H9 (cell line): ENCODE measurements around the gene IL20RA. TPM values are rescaled to one million over a fixed set of nuclear protein-coding genes. Genes with fewer than 3 reads are reported as not detected.

Experiments used
- DNase-seq: peaks from one replicate; pipeline ENCODE4 v3.0.0-alpha.2; 2017
- H2AFZ ChIP-seq: one replicate; pipeline ENCODE4 v1.6.1; 2013; ENCODE audit warnings: mild to moderate bottlenecking, low read length, control low read depth, moderate library complexity
- H2AK5ac ChIP-seq: 2 replicates; pipeline ENCODE4 v1.6.1; 2013; ENCODE audit warnings: low read length, control low read depth, mixed read lengths; ENCODE audit not compliant: insufficient read length
- H2BK120ac ChIP-seq: one replicate; pipeline ENCODE4 v1.6.1; 2013; ENCODE audit warnings: low read depth, mild to moderate bottlenecking, low read length, control low read depth, inconsistent platforms; ENCODE audit not compliant: poor library complexity, severe bottlenecking
- H2BK12ac ChIP-seq: 2 replicates; pipeline ENCODE4 v1.6.1; 2013; ENCODE audit warnings: low read length, control low read depth, mixed read lengths, low read depth; ENCODE audit not compliant: insufficient read length
- H2BK15ac ChIP-seq: 2 replicates; pipeline ENCODE4 v1.6.1; 2013; ENCODE audit warnings: low read depth, low read length, control low read depth
- H2BK20ac ChIP-seq: one replicate; pipeline ENCODE4 v1.6.1; 2013; ENCODE audit warnings: low read depth, mild to moderate bottlenecking, low read length, control low read depth, inconsistent platforms; ENCODE audit not compliant: poor library complexity, severe bottlenecking
- H2BK5ac ChIP-seq: 2 replicates; pipeline ENCODE4 v1.6.1; 2013; ENCODE audit warnings: low read length, control low read depth, mixed read lengths; ENCODE audit not compliant: insufficient read length
- H3K14ac ChIP-seq: 2 replicates; pipeline ENCODE4 v1.6.1; 2013; ENCODE audit warnings: low read length, control low read depth; ENCODE audit not compliant: insufficient read depth
- H3K18ac ChIP-seq: 2 replicates; pipeline ENCODE4 v1.6.1; 2013; ENCODE audit warnings: low read depth, mild to moderate bottlenecking, mixed read lengths, low read length, control low read depth; ENCODE audit not compliant: insufficient read length
- H3K23ac ChIP-seq: 2 replicates; pipeline ENCODE4 v1.6.1; 2013; ENCODE audit warnings: low read length, control low read depth, mixed read lengths, low read depth; ENCODE audit not compliant: insufficient read length
- H3K23me2 ChIP-seq: 2 replicates; pipeline ENCODE4 v1.6.1; 2013; ENCODE audit warnings: low read depth, mild to moderate bottlenecking, mixed read lengths, low read length, control low read depth; ENCODE audit not compliant: insufficient read length, poor library complexity, severe bottlenecking
- H3K27ac ChIP-seq: 2 replicates; pipeline ENCODE4 v1.5.1; 2013; ENCODE audit warnings: low read length, control low read depth, mixed read lengths, low read depth; ENCODE audit not compliant: insufficient read length
- H3K27me3 ChIP-seq: 2 replicates; pipeline ENCODE4 v1.6.1; 2013; ENCODE audit warnings: low read length, control low read depth, inconsistent platforms; ENCODE audit not compliant: insufficient read depth
- H3K4ac ChIP-seq: 2 replicates; pipeline ENCODE4 v1.6.1; 2013; ENCODE audit warnings: low read depth, mild to moderate bottlenecking, control low read depth, inconsistent platforms, low read length, moderate library complexity
- H3K4me1 ChIP-seq: 2 replicates; pipeline ENCODE4 v1.6.1; 2013; ENCODE audit warnings: low read length, control low read depth, inconsistent platforms; ENCODE audit not compliant: insufficient read depth
- H3K4me2 ChIP-seq: 2 replicates; pipeline ENCODE4 v1.6.1; 2013; ENCODE audit warnings: low read length, control low read depth, mixed read lengths; ENCODE audit not compliant: insufficient read length, insufficient read depth
- H3K56ac ChIP-seq: 2 replicates; pipeline ENCODE4 v1.6.1; 2013; ENCODE audit warnings: low read depth, mild to moderate bottlenecking, mixed read lengths, low read length, control low read depth; ENCODE audit not compliant: insufficient read length
- H3K79me1 ChIP-seq: 2 replicates; pipeline ENCODE4 v1.6.1; 2013; ENCODE audit warnings: low read depth, mild to moderate bottlenecking, moderate library complexity, low read length, control low read depth, inconsistent platforms; ENCODE audit not compliant: insufficient read depth, poor library complexity, severe bottlenecking
- H3K79me2 ChIP-seq: 2 replicates; pipeline ENCODE4 v1.6.1; 2013; ENCODE audit warnings: low read length, control low read depth, inconsistent platforms; ENCODE audit not compliant: insufficient read depth
- H3K9ac ChIP-seq: 2 replicates; pipeline ENCODE4 v1.6.1; 2013; ENCODE audit warnings: low read length, control low read depth, mixed read lengths; ENCODE audit not compliant: insufficient read length; ENCODE audit errors: extremely low read depth
- H3K9me3 ChIP-seq: one replicate; pipeline ENCODE4 v1.6.1; 2013; ENCODE audit warnings: low read depth, low read length, inconsistent platforms; ENCODE audit not compliant: control insufficient read depth
- H3T11ph ChIP-seq: one replicate; pipeline ENCODE4 v1.6.1; 2013; ENCODE audit warnings: mild to moderate bottlenecking, low read length, control low read depth, inconsistent platforms
- H4K20me1 ChIP-seq: one replicate; pipeline ENCODE4 v1.6.1; 2013; ENCODE audit not compliant: control insufficient read depth, insufficient read length, insufficient read depth
- H4K5ac ChIP-seq: 2 replicates; pipeline ENCODE4 v1.6.1; 2013; ENCODE audit warnings: low read depth, mild to moderate bottlenecking, mixed read lengths, low read length, control low read depth; ENCODE audit not compliant: insufficient read length
- H4K8ac ChIP-seq: replicated peaks from 2 replicates; pipeline ENCODE4 v1.6.1; 2013; ENCODE audit warnings: low read length, control low read depth, mixed read lengths, low read depth; ENCODE audit not compliant: insufficient read length
- H4K91ac ChIP-seq: 2 replicates; pipeline ENCODE4 v1.6.1; 2013; ENCODE audit warnings: low read depth, mild to moderate bottlenecking, moderate library complexity, mixed read lengths, low read length, control low read depth; ENCODE audit not compliant: insufficient read length
- H3K27ac Mint-ChIP-seq, 3 experiments: 2 replicates in 2 of 3; 3 replicates in 1 of 3; pipeline ENCODE4 v1.8.0; 2020 to 2021; ENCODE audit warnings: mixed read lengths in 3 of 3, mild to moderate bottlenecking in 1 of 3, moderate library complexity in 1 of 3
- H3K27me3 Mint-ChIP-seq: 2 replicates; pipeline ENCODE4 v1.8.0; 2021; ENCODE audit warnings: low read depth, mild to moderate bottlenecking, moderate library complexity, mixed read lengths
- H3K36me3 Mint-ChIP-seq, 3 experiments: 2 replicates in 2 of 3; 3 replicates in 1 of 3; pipeline ENCODE4 v1.8.0; 2020 to 2021; ENCODE audit warnings: low read depth in 3 of 3, mixed read lengths in 3 of 3; ENCODE audit not compliant: insufficient read depth in 1 of 3
- H3K4me1 Mint-ChIP-seq, 2 experiments: 2 replicates each; pipeline ENCODE4 v1.8.0; 2020; ENCODE audit warnings: mixed read lengths in 2 of 2
- H3K4me3 Mint-ChIP-seq, 2 experiments: 2 replicates in 1 of 2; 3 replicates in 1 of 2; pipeline ENCODE4 v1.8.0; 2020 to 2021; ENCODE audit warnings: mild to moderate bottlenecking in 2 of 2, mixed read lengths in 2 of 2, moderate library complexity in 1 of 2
- H3K9me3 Mint-ChIP-seq, 2 experiments: 2 replicates in 1 of 2; 3 replicates in 1 of 2; pipeline ENCODE4 v1.8.0; 2020; ENCODE audit warnings: mild to moderate bottlenecking in 2 of 2, mixed read lengths in 2 of 2, moderate library complexity in 1 of 2
- CTCF ChIP-seq: fragments of 200-600 bp; sonication (generic); conservative IDR thresholded peaks from 3 replicates; pipeline ENCODE4 v1.8.0; 2021; ENCODE audit warnings: antibody characterized with exemption, mild to moderate bottlenecking
- whole genome bisulfite sequencing: extraction: QIAGEN DNeasy Blood & Tissue Kit; methylation state at CpG from one replicate; pipeline ENCODE4 v1.1.7; 2013; ENCODE audit warnings: missing lambda C conversion rate, low lambda C conversion rate, mixed read lengths; ENCODE audit not compliant: insufficient read length; ENCODE audit errors: extremely low coverage; 5-methylcytosine and 5-hydroxymethylcytosine counted together
- total RNA-seq: library from RNA; stranded (reverse); gene quantifications from 2 replicates; pipeline ENCODE4 v1.2.1, GENCODE V29; 2021

IL20RA gene
- total RNA-seq, 1 experiment from 2014 or later = 0.74 TPM

- TF ChIP-seq CTCF = no peak
These were observed 74.8 kb downstream of the IL20RA start for GRCh38 chr6:136969930-136970329.

More at GRCh38 chr6:136969930-136970329, 74.8 kb downstream of the IL20RA start:
- Mint-ChIP-seq H3K4me3 (no peak overlapping the region), H3K9me3 (no peaks in the 10 kb centered on the region), H3K4me1 (peaks cover 0 to 2% of the 10 kb centered on the region in 2 experiments; a peak in 2 of 4 replicates), H3K36me3 (peaks cover 0 to 3% (median 0%) of the 10 kb centered on the region in 3 experiments; a peak in 2 of 7 replicates), H3K27ac (no peak overlapping the region), H3K27me3 (no peaks in the 10 kb centered on the region; the same call in 1 of the 2 replicates)
- no peak overlapping the region for H3K18ac ChIP-seq
- no peaks in the 10 kb centered on the region for H3K23me2 ChIP-seq
- H3K27ac ChIP-seq = no peak overlapping the region
- H3K79me1 ChIP-seq = no peaks in the 10 kb centered on the region
- no peak overlapping the region for H2AFZ ChIP-seq
- no peak overlapping the region for H3K14ac ChIP-seq
- H3K27me3 ChIP-seq = no peaks in the 10 kb centered on the region
- no peaks in the 10 kb centered on the region for H3K4me1 ChIP-seq
- H3K9me3 ChIP-seq = no peaks in the 10 kb centered on the region
- no CpG with 5 or more reads among the region's 4 CpGs for WGBS
- H3K4me2 ChIP-seq = no peak overlapping the region
- no peak overlapping the region for H2BK5ac ChIP-seq
- H2BK12ac ChIP-seq = no peak overlapping the region
- H3K9ac ChIP-seq = no peak overlapping the region
- no peak overlapping the region for H4K5ac ChIP-seq
- H2AK5ac ChIP-seq = no peak overlapping the region
- no peaks in the 10 kb centered on the region for H3K79me2 ChIP-seq
- H3K56ac ChIP-seq = no peak overlapping the region
- no peak overlapping the region for H4K91ac ChIP-seq
- no peak for DNase-seq
- no peak overlapping the region for H2BK20ac ChIP-seq
- no peak overlapping the region for H4K8ac ChIP-seq
- H2BK15ac ChIP-seq = no peak overlapping the region
- H3T11ph ChIP-seq = no peak overlapping the region
- H4K20me1 ChIP-seq = no peaks in the 10 kb centered on the region
- no peak overlapping the region for H2BK120ac ChIP-seq
- H3K4ac ChIP-seq = no peak overlapping the region
- no peak overlapping the region for H3K23ac ChIP-seq
